ENCODE data around the gene BRCC3. TPM values are rescaled to one million over a fixed set of nuclear protein-coding genes. Genes with fewer than 3 reads are reported as not detected.

Gene BRCC3
- total RNA-seq, 2 experiments from 2014 or later: 28.2 to 30.6 TPM

GRCh38 chrX:155069414-155069813 is 1.9 kb upstream of the BRCC3 start:
- H3K27ac Mint-ChIP-seq: no peak overlapping the region

GRCh38 chrX:155070038-155070437 is 1.3 kb upstream of the BRCC3 start:
- H3K27me3 Mint-ChIP-seq: no peaks in the 10 kb centered on the region
- H3K4me3 Mint-ChIP-seq: peak overlapping the region; percentile 77

More at GRCh38 chrX:155069414-155069813, 1.9 kb upstream of the BRCC3 start:
- POLR2A ChIA-PET: no interaction called here
- Mint-ChIP-seq H3K9me3 (no peaks in the 10 kb centered on the region), H3K4me1 (peaks cover 56% of the 10 kb centered on the region), H3K36me3 (ENCODE audit: low read depth) (peaks cover 25% of the 10 kb centered on the region), H3K27me3 (no peaks in the 10 kb centered on the region), H3K4me3 (peak overlapping the region; percentile 77)
- DNase-seq: no peak
- CTCF ChIA-PET: no interaction called here

GRCh38 chrX:155070663-155070974 is 689 bp upstream of the BRCC3 start:
- DNase-seq: no peak
- ChIA-PET POLR2A (no interaction called here), CTCF (no interaction called here)
- Mint-ChIP-seq H3K4me3 (peak overlapping the region; percentile 77), H3K9me3 (no peaks in the 10 kb centered on the region), H3K27me3 (no peaks in the 10 kb centered on the region), H3K4me1 (peaks cover 61% of the 10 kb centered on the region), H3K36me3 (ENCODE audit: low read depth) (peaks cover 30% of the 10 kb centered on the region), H3K27ac (peak overlapping the region; percentile 92)

More at GRCh38 chrX:155070038-155070437, 1.3 kb upstream of the BRCC3 start:
- ChIA-PET CTCF (no interaction called here), POLR2A (no interaction called here)
- H3K36me3 Mint-ChIP-seq (ENCODE audit: low read depth): peaks cover 25% of the 10 kb centered on the region
- H3K27ac Mint-ChIP-seq: peak overlapping the region; percentile 92
- DNase-seq: no peak
- H3K9me3 Mint-ChIP-seq: no peaks in the 10 kb centered on the region
- H3K4me1 Mint-ChIP-seq: peaks cover 58% of the 10 kb centered on the region

GRCh38 chrX:155071694-155072280 is 479 bp downstream of the BRCC3 start:
- Mint-ChIP-seq H3K27me3 (no peaks in the 10 kb centered on the region), H3K4me3 (peak overlapping the region; percentile 91), H3K9me3 (no peaks in the 10 kb centered on the region), H3K4me1 (peaks cover 57% of the 10 kb centered on the region), H3K36me3 (ENCODE audit: low read depth) (peaks cover 34% of the 10 kb centered on the region), H3K27ac (peak overlapping the region; percentile 98)
- ChIA-PET POLR2A (interaction anchor here (0.6 kb wide), 1 partner anchor 36 kb away, joined by 3 read pairs; no protein-coding TSS in a partner anchor), CTCF (no interaction called here)
- peak; percentile 9 for DNase-seq

GRCh38 chrX:155086202-155086840 is 15.0 kb downstream of the BRCC3 start:
- no peaks in the 10 kb centered on the region for H3K27me3 Mint-ChIP-seq
- peak overlapping the region; percentile 25 for H3K27ac Mint-ChIP-seq
- peaks cover 6% of the 10 kb centered on the region for H3K4me1 Mint-ChIP-seq
- H3K36me3 Mint-ChIP-seq (ENCODE audit: low read depth): peaks cover 18% of the 10 kb centered on the region
- ChIA-PET CTCF (interaction anchor here (0.6 to 1.5 kb wide), 6 partner anchors 9 to 1430 kb away, joined by 3 to 4 read pairs (median 4); no protein-coding TSS in a partner anchor), POLR2A (interaction anchor here (0.6 kb wide), 1 partner anchor 169 kb away, joined by 7 read pairs; no protein-coding TSS in a partner anchor)
- peak; percentile 39 for DNase-seq
- no peaks in the 10 kb centered on the region for H3K9me3 Mint-ChIP-seq
- H3K4me3 Mint-ChIP-seq: no peak overlapping the region

- H3K27me3 Mint-ChIP-seq: no peaks in the 10 kb centered on the region
- ChIA-PET POLR2A (no interaction called here), CTCF (interaction anchor here (0.6 to 1.5 kb wide), 5 partner anchors 8 to 1431 kb away, joined by 3 to 4 read pairs (median 3); no protein-coding TSS in a partner anchor)
- H3K36me3 Mint-ChIP-seq (ENCODE audit: low read depth): peaks cover 18% of the 10 kb centered on the region
- no peak overlapping the region for H3K4me3 Mint-ChIP-seq
- H3K27ac Mint-ChIP-seq: no peak overlapping the region
- no peak for DNase-seq
- H3K9me3 Mint-ChIP-seq: no peaks in the 10 kb centered on the region
- H3K4me1 Mint-ChIP-seq: peaks cover 6% of the 10 kb centered on the region
These were observed 15.8 kb downstream of the BRCC3 start for GRCh38 chrX:155086961-155087735.

GRCh38 chrX:155094468-155095061 is 23.3 kb downstream of the BRCC3 start:
- no peak overlapping the region for H3K4me3 Mint-ChIP-seq
- DNase-seq: peak; percentile 37
- H3K4me1 Mint-ChIP-seq: peaks cover 2% of the 10 kb centered on the region
- ChIA-PET POLR2A (no interaction called here), CTCF (interaction anchor here (0.6 to 1.4 kb wide), 4 partner anchors 8 to 312 kb away, joined by 3 to 4 read pairs (median 3); no protein-coding TSS in a partner anchor)
- H3K36me3 Mint-ChIP-seq (ENCODE audit: low read depth): peaks cover 24% of the 10 kb centered on the region
- no peaks in the 10 kb centered on the region for H3K9me3 Mint-ChIP-seq
- H3K27me3 Mint-ChIP-seq: no peaks in the 10 kb centered on the region
- H3K27ac Mint-ChIP-seq: no peak overlapping the region

GRCh38 chrX:155105919-155106318 is 34.6 kb downstream of the BRCC3 start:
- ChIA-PET POLR2A (no interaction called here), CTCF (interaction anchor here (1.3 kb wide), 1 partner anchor 9 kb away, joined by 3 read pairs; no protein-coding TSS in a partner anchor)
- DNase-seq: no peak
- Mint-ChIP-seq H3K4me3 (no peak overlapping the region), H3K4me1 (no peaks in the 10 kb centered on the region), H3K9me3 (no peaks in the 10 kb centered on the region), H3K27me3 (no peaks in the 10 kb centered on the region), H3K36me3 (ENCODE audit: low read depth) (peaks cover 35% of the 10 kb centered on the region), H3K27ac (no peak overlapping the region)

- peaks cover 48% of the 10 kb centered on the region for H3K36me3 Mint-ChIP-seq (ENCODE audit: low read depth)
- POLR2A ChIA-PET: no interaction called here
- H3K27me3 Mint-ChIP-seq: no peaks in the 10 kb centered on the region
- no peak overlapping the region for H3K27ac Mint-ChIP-seq
- no peak for DNase-seq
- peaks cover 3% of the 10 kb centered on the region for H3K9me3 Mint-ChIP-seq
- H3K4me3 Mint-ChIP-seq: no peak overlapping the region
- CTCF ChIA-PET: interaction anchor here (0.5 to 0.6 kb wide), 2 partner anchors 22 to 27 kb away, joined by 3 to 4 read pairs; no protein-coding TSS in a partner anchor
- H3K4me1 Mint-ChIP-seq: no peaks in the 10 kb centered on the region
These were observed 37.1 kb downstream of the BRCC3 start for GRCh38 chrX:155108427-155108826.

- DNase-seq: no peak
- ChIA-PET POLR2A (no interaction called here), CTCF (no interaction called here)
- Mint-ChIP-seq H3K4me3 (no peak overlapping the region), H3K9me3 (peaks cover 7% of the 10 kb centered on the region), H3K27me3 (no peaks in the 10 kb centered on the region), H3K36me3 (ENCODE audit: low read depth) (peaks cover 42% of the 10 kb centered on the region), H3K4me1 (no peaks in the 10 kb centered on the region), H3K27ac (no peak overlapping the region)
These were observed 40.9 kb downstream of the BRCC3 start for GRCh38 chrX:155112171-155112570.

GRCh38 chrX:155113097-155113496 is 41.8 kb downstream of the BRCC3 start:
- no peak overlapping the region for H3K4me3 Mint-ChIP-seq
- ChIA-PET POLR2A (no interaction called here), CTCF (interaction anchor here (0.6 kb wide), 1 partner anchor 110 kb away, joined by 3 read pairs; no protein-coding TSS in a partner anchor)
- no peaks in the 10 kb centered on the region for H3K27me3 Mint-ChIP-seq
- no peaks in the 10 kb centered on the region for H3K4me1 Mint-ChIP-seq
- peaks cover 36% of the 10 kb centered on the region for H3K36me3 Mint-ChIP-seq (ENCODE audit: low read depth)
- peaks cover 7% of the 10 kb centered on the region for H3K9me3 Mint-ChIP-seq
- no peak for DNase-seq
- no peak overlapping the region for H3K27ac Mint-ChIP-seq

GRCh38 chrX:155115174-155115819 is 44.0 kb downstream of the BRCC3 start:
- no peaks in the 10 kb centered on the region for H3K27me3 Mint-ChIP-seq
- CTCF ChIA-PET: interaction anchor here (0.8 kb wide), 1 partner anchor 9 kb away, joined by 3 read pairs; no protein-coding TSS in a partner anchor
- POLR2A ChIA-PET: no interaction called here
- peaks cover 37% of the 10 kb centered on the region for H3K36me3 Mint-ChIP-seq (ENCODE audit: low read depth)
- H3K4me1 Mint-ChIP-seq: no peaks in the 10 kb centered on the region
- H3K27ac Mint-ChIP-seq: no peak overlapping the region
- H3K9me3 Mint-ChIP-seq: peaks cover 7% of the 10 kb centered on the region
- DNase-seq: no peak
- H3K4me3 Mint-ChIP-seq: no peak overlapping the region

Data from activated CD4-positive, alpha-beta T cell treated with anti-CD3 and anti-CD28 coated beads, Interleukin-2, amount 10 ng/mL, durations not matched to agents 7 days and 5 days (primary cell).